ENCODE results near the gene IQSEC1.

IQSEC1 gene

DNA sequence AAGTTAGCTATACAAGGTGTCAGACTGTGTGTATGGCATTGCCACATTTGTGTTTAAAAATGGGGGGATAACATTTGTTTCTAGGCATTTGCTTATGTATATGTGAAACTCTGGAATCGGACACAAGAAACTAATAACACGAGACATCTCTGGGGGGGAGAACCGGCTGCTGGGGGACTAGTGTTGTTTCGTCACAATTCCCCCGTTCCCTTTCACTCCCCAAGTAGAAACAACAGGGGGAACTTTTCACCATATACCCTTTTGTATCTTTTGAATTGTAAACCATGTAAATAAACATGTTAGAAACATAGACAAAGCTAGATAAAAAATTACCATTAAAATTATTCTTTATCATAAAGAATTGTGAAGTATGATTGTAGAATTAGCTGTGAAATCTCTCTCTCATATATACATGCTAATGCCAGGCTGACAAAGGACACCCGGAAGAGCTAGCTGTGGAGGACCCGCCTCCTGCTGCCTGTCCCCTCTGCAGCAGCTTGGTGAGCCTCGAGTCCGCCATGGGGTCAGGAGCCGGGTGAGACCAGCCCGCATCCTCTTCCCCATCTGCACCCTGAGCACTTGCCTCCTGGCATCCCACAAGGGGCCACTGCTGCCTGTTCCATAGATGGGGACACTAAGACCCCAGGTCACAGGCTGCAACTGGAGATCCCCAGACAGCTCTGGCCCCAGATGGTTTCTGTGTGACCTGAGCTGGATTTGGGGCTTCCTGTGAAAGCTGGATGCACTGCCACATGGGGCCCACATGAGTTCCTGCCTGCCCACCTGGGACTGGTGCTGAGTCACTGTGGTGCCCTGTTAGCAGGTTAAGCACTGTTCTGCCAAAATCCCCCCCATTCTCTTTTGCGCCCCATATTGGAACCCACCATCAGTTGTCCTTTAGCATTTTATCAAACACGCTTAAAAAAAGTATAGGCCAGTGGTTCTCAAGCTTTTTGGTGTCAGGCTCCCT, 91.6 kb downstream of the IQSEC1 start:
- H3K36me3 ChIP-seq (ENCODE audit: control insufficient read depth, insufficient read depth, low read length): no peaks in the 10 kb centered on the region
- no peak overlapping the region for H3K4me3 ChIP-seq (ENCODE audit: low read depth, low read length)
- H3K79me2 ChIP-seq: peaks cover 28% of the 10 kb centered on the region
- H3K9me3 ChIP-seq (ENCODE audit: control insufficient read depth, low read length): no peaks in the 10 kb centered on the region
- H3K4me1 ChIP-seq: peaks cover 38% of the 10 kb centered on the region
- H3K27ac ChIP-seq: no peak overlapping the region
- TF ChIP-seq, protein P1, sequence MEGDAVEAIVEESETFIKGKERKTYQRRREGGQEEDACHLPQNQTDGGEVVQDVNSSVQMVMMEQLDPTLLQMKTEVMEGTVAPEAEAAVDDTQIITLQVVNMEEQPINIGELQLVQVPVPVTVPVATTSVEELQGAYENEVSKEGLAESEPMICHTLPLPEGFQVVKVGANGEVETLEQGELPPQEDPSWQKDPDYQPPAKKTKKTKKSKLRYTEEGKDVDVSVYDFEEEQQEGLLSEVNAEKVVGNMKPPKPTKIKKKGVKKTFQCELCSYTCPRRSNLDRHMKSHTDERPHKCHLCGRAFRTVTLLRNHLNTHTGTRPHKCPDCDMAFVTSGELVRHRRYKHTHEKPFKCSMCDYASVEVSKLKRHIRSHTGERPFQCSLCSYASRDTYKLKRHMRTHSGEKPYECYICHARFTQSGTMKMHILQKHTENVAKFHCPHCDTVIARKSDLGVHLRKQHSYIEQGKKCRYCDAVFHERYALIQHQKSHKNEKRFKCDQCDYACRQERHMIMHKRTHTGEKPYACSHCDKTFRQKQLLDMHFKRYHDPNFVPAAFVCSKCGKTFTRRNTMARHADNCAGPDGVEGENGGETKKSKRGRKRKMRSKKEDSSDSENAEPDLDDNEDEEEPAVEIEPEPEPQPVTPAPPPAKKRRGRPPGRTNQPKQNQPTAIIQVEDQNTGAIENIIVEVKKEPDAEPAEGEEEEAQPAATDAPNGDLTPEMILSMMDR (IDR thresholded peaks at IDR 0.05): no peak
- no peak overlapping the region for H3K4me2 ChIP-seq (ENCODE audit: low read length)
- H2AFZ ChIP-seq: no peak overlapping the region
- no peaks in the 10 kb centered on the region for H3K27me3 ChIP-seq (ENCODE audit: control insufficient read depth, insufficient read depth, low read length)
- no peak overlapping the region for H3K9ac ChIP-seq

GRCh38 chr3:12980596-12981290, 92.5 kb downstream of the IQSEC1 start:
- Histone ChIP-seq H3K4me3 (ENCODE audit: low read depth, low read length) (no peak overlapping the region), H3K27ac (no peak overlapping the region), H3K79me2 (peaks cover 27% of the 10 kb centered on the region), H3K4me1 (peaks cover 30% of the 10 kb centered on the region), H3K27me3 (ENCODE audit: control insufficient read depth, insufficient read depth, low read length) (no peaks in the 10 kb centered on the region), H2AFZ (no peak overlapping the region), H3K9ac (no peak overlapping the region), H3K9me3 (ENCODE audit: control insufficient read depth, low read length) (no peaks in the 10 kb centered on the region), H3K4me2 (ENCODE audit: low read length) (no peak overlapping the region), H3K36me3 (ENCODE audit: control insufficient read depth, insufficient read depth, low read length) (no peaks in the 10 kb centered on the region)
- TF ChIP-seq, protein P1 (IDR thresholded peaks at IDR 0.05): no peak

GRCh38 chr3:12979947-12980487, 93.2 kb downstream of the IQSEC1 start:
- H3K36me3 ChIP-seq (ENCODE audit: control insufficient read depth, insufficient read depth, low read length): no peaks in the 10 kb centered on the region
- H3K79me2 ChIP-seq: peaks cover 29% of the 10 kb centered on the region
- no peaks in the 10 kb centered on the region for H3K9me3 ChIP-seq (ENCODE audit: control insufficient read depth, low read length)
- H3K4me2 ChIP-seq (ENCODE audit: low read length): no peak overlapping the region
- no peak overlapping the region for H3K4me3 ChIP-seq (ENCODE audit: low read depth, low read length)
- no peak overlapping the region for H2AFZ ChIP-seq
- peaks cover 23% of the 10 kb centered on the region for H3K4me1 ChIP-seq
- H3K27me3 ChIP-seq (ENCODE audit: control insufficient read depth, insufficient read depth, low read length): no peaks in the 10 kb centered on the region
- TF ChIP-seq, protein P1 (IDR thresholded peaks at IDR 0.05): no peak
- no peak overlapping the region for H3K27ac ChIP-seq
- no peak overlapping the region for H3K9ac ChIP-seq

DNA sequence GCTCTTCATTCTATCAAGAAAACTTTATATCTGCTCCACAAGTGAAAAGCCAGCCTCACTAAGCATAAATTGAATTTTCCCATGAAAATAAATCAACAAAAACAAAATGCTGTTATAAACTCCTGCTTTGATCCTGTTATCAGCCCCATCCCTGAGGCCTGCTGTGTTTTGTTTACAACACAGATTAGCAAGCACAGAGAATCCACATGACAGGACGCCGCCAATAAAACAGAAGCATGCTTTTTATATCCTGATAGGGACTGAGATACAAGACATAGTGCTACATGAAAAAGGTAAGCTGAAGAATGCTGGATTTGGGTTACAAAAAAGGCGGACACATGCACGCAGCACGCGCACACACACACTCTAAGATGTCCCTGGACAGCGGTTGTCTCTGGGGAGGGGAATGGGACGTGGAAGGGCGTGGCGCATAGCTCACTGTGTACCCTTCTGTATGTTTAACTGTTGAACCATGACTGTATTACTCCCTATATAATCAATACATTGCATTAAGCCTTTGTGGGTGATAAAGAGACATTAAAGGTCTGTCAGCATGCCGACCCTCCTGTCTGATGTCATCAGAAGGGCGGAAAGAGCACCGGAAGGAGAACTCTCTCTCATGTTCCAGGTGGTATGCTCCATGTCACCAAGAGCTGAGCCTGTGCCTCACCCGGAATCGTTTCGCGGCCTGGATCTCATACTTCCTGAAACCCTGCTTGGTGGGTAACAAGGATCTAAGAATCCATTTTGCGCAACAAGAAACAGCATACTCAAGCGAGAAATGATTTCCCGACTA, 93.9 kb downstream of the IQSEC1 start:
- H3K79me2 ChIP-seq: peaks cover 31% of the 10 kb centered on the region

More for the DNA sequence above, 93.9 kb downstream of the IQSEC1 start:
- Histone ChIP-seq H3K4me3 (ENCODE audit: low read depth, low read length) (no peak overlapping the region), H3K36me3 (ENCODE audit: control insufficient read depth, insufficient read depth, low read length) (no peaks in the 10 kb centered on the region), H3K4me2 (ENCODE audit: low read length) (no peak overlapping the region), H3K27me3 (ENCODE audit: control insufficient read depth, insufficient read depth, low read length) (no peaks in the 10 kb centered on the region), H3K9ac (no peak overlapping the region), H3K27ac (no peak overlapping the region), H2AFZ (no peak overlapping the region), H3K4me1 (peaks cover 21% of the 10 kb centered on the region), H3K9me3 (ENCODE audit: control insufficient read depth, low read length) (no peaks in the 10 kb centered on the region)
- TF ChIP-seq, protein P1 (IDR thresholded peaks at IDR 0.05): no peak

All from parathyroid adenoma (tissue), 2 donors.